Duodenal mucosa (tissue), 2 donors: ENCODE results near the gene FAM9C.
"Not testable (repeated sequence)": the region's sequence is repeated elsewhere in the genome, so short reads cannot be mapped to it uniquely, and the experiment has no call there.

Experiments
- H3K27ac ChIP-seq: one replicate; pipeline ENCODE4 v1.7.0; 2013; ENCODE audit warnings: low read depth, low read length
- H3K27me3 ChIP-seq, 2 donors: one replicate each; pipeline ENCODE4 v1.7.0; 2013; ENCODE audit warnings: low read length in 2 of 2, control low read depth in 1 of 2; ENCODE audit not compliant: insufficient read depth in 2 of 2, control insufficient read depth in 1 of 2
- H3K36me3 ChIP-seq, 2 donors: one replicate each; pipeline ENCODE4 v1.7.0; 2013; ENCODE audit warnings: low read length in 2 of 2, control low read depth in 1 of 2; ENCODE audit not compliant: insufficient read depth in 2 of 2, control insufficient read depth in 1 of 2
- H3K4me1 ChIP-seq, 2 donors: one replicate each; pipeline ENCODE4 v1.7.0; 2013; ENCODE audit warnings: low read length in 2 of 2, control low read depth in 1 of 2; ENCODE audit not compliant: insufficient read depth in 2 of 2, control insufficient read depth in 1 of 2
- H3K4me3 ChIP-seq, 2 donors: one replicate each; pipeline ENCODE4 v1.7.0; 2013; ENCODE audit warnings: low read length in 2 of 2, low read depth in 1 of 2
- H3K9ac ChIP-seq, 2 donors: one replicate each; pipeline ENCODE4 v1.7.0; 2013; ENCODE audit warnings: low read length in 2 of 2, low read depth in 1 of 2
- H3K9me3 ChIP-seq, 2 donors: one replicate each; pipeline ENCODE4 v1.7.0; 2013; ENCODE audit warnings: low read length in 2 of 2, control low read depth in 1 of 2; ENCODE audit not compliant: control insufficient read depth in 1 of 2

FAM9C gene

GRCh38 chrX:13044441-13044840 lies at the start of gene FAM9C:
Gene FAM9C (minus strand): TSS chrX:13044620. CDS start chrX:13043789, 831 bp downstream.
- no peak within 1 kb of the TSS for H3K9ac ChIP-seq
- no peaks in the 10 kb centered on the region for H3K27me3 ChIP-seq
- no peaks in the 10 kb centered on the region for H3K36me3 ChIP-seq
- no peak within 1 kb of the TSS for H3K4me3 ChIP-seq
- peaks cover 0 to 7% of the 10 kb centered on the region in 2 donors for H3K4me1 ChIP-seq
- H3K9me3 ChIP-seq = no peaks in the 10 kb centered on the region
- no peak within 1 kb of the TSS for H3K27ac ChIP-seq

GRCh38 chrX:13093529-13094140 lies 49.2 kb upstream of the FAM9C start:
- no peak overlapping the region for H3K9ac ChIP-seq
- peaks cover 0 to 5% of the 10 kb centered on the region in 2 donors for H3K9me3 ChIP-seq
- H3K36me3 ChIP-seq = no peaks in the 10 kb centered on the region
- H3K4me1 ChIP-seq = peaks cover 8 to 9% of the 10 kb centered on the region in 2 donors
- no peak overlapping the region for H3K4me3 ChIP-seq
- H3K27ac ChIP-seq = no peak overlapping the region
- no peaks in the 10 kb centered on the region for H3K27me3 ChIP-seq

GRCh38 chrX:13092455-13092941 lies 48.1 kb upstream of the FAM9C start:
- Histone ChIP-seq H3K4me1 (peaks cover 8 to 9% of the 10 kb centered on the region in 2 donors), H3K9me3 (no peaks in the 10 kb centered on the region), H3K36me3 (no peaks in the 10 kb centered on the region), H3K27ac (peak overlapping the region; percentile 42), H3K9ac (no peak overlapping the region), H3K27me3 (no peaks in the 10 kb centered on the region), H3K4me3 (no peak overlapping the region)

- Histone ChIP-seq H3K4me1 (peaks cover 8 to 9% of the 10 kb centered on the region in 2 donors), H3K4me3 (no peak overlapping the region), H3K9me3 (no peaks in the 10 kb centered on the region), H3K9ac (no peak overlapping the region), H3K27ac (peak overlapping the region; percentile 56), H3K27me3 (no peaks in the 10 kb centered on the region), H3K36me3 (no peaks in the 10 kb centered on the region)
Measured at GRCh38 chrX:13091111-13091765, 46.8 kb upstream of the FAM9C start.

GRCh38 chrX:13090339-13091110 lies 46.1 kb upstream of the FAM9C start:
- Histone ChIP-seq H3K4me3 (no peak overlapping the region), H3K36me3 (no peaks in the 10 kb centered on the region), H3K9me3 (no peaks in the 10 kb centered on the region), H3K4me1 (peaks cover 6 to 8% of the 10 kb centered on the region in 2 donors), H3K27ac (peak overlapping the region; percentile 56), H3K9ac (no peak overlapping the region), H3K27me3 (no peaks in the 10 kb centered on the region)

GRCh38 chrX:13090027-13090338 lies 45.6 kb upstream of the FAM9C start:
- Histone ChIP-seq H3K9me3 (no peaks in the 10 kb centered on the region), H3K4me3 (no peak overlapping the region), H3K27me3 (no peaks in the 10 kb centered on the region), H3K36me3 (no peaks in the 10 kb centered on the region), H3K4me1 (peaks cover 3 to 8% of the 10 kb centered on the region in 2 donors), H3K9ac (no peak overlapping the region), H3K27ac (peak overlapping the region; percentile 56)

- H3K36me3 ChIP-seq = no peaks in the 10 kb centered on the region
- H3K9ac ChIP-seq = no peak overlapping the region
- H3K9me3 ChIP-seq = no peaks in the 10 kb centered on the region
- peaks cover 3 to 8% of the 10 kb centered on the region in 2 donors for H3K4me1 ChIP-seq
- no peaks in the 10 kb centered on the region for H3K27me3 ChIP-seq
- H3K4me3 ChIP-seq = no peak overlapping the region
- H3K27ac ChIP-seq = no peak overlapping the region
Measured at GRCh38 chrX:13088156-13088487, 43.7 kb upstream of the FAM9C start.

- H3K4me1 ChIP-seq = peaks cover 5 to 10% of the 10 kb centered on the region in 2 donors
- H3K9ac ChIP-seq = no peak overlapping the region
- no peaks in the 10 kb centered on the region for H3K27me3 ChIP-seq
- H3K9me3 ChIP-seq = no peaks in the 10 kb centered on the region
- H3K27ac ChIP-seq = peak overlapping the region; percentile 32
- H3K36me3 ChIP-seq = no peaks in the 10 kb centered on the region
- H3K4me3 ChIP-seq = no peak overlapping the region
Measured at GRCh38 chrX:13087322-13088155, 43.1 kb upstream of the FAM9C start.

- peaks cover 11 to 17% of the 10 kb centered on the region in 2 donors for H3K4me1 ChIP-seq
- not testable (repeated sequence) for H3K4me3 ChIP-seq, H3K27ac ChIP-seq, H3K36me3 ChIP-seq, H3K9ac ChIP-seq, H3K27me3 ChIP-seq, H3K9me3 ChIP-seq
Measured at GRCh38 chrX:13086793-13087321, 42.4 kb upstream of the FAM9C start.
